ENCODE data around the gene FHIT. TPM values are rescaled to one million over a fixed set of nuclear protein-coding genes. Genes with fewer than 3 reads are reported as not detected.

Gene FHIT
- total RNA-seq, 1 experiment from 2014 or later = 0.39 TPM

DNA sequence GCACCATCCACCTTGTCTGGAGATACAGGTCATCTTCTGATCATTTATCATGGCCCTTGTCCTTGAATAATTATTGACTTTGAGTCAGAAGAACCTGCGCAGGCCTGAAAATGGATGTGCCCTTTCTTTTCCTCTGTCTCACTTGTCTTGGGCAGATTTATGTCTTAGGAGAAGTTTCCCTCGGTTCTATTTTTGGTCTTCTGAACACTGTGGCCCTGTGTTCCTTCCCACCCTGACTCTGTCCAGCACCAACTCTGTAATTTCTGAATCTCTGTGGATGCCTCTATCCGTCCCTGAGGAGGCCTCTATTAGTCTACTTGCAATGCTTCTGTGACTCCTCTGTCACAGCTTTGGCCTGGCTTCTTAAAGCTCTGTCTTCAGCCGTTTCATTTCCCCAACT is 1520.7 kb downstream of the FHIT start:
- no peak for DNase-seq (ENCODE audit: low read depth)

DNA sequence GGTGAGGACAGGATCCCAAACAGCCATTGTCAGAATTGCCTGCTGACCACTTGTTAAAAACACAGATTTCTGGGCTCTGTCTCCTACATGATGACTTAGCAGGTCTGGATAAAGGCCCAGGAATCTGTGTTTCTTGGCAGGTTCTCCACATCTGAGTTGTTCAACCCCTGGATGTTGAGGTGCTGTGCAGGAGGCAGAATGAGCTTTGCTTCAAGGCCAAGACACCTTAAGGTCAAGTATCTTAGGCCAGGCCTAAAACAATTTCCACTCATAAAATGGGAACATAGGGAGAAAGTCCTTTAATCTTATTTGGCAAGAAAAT is 1522.7 kb downstream of the FHIT start:
- no peak for DNase-seq (ENCODE audit: low read depth)

DNA sequence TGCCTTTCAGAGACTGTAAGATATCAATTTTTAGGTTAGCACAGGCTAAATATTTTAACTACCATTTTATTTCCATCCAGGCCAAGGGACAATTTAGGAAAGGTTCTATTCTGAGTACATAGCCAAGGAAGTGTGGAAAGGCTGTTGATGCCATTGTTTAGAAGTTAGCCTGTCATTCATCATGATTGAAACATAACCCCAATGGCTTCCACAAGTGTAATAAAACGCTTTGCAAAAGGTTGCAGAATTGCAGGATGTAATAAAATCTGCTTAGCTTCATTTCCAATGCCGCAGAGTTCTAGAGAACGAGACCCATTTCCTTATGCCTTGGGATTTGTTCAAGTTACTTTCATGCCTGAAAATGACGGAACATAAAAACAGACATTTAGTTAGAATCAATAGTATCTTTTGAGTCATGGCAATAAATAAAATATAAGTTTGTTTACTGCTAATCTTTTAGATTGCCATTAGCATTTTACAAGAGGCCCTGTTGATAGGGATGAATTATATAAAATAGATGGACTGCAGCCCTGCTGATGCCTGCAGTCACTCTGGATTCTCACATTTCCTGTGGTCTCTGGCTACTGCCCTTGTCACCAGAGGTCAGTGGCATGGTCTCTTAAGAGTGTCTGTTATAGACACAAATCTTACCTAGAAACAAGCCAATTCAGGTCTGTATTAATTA is 1523.2 kb downstream of the FHIT start:
- DNase-seq (ENCODE audit: low read depth) = no peak

DNA sequence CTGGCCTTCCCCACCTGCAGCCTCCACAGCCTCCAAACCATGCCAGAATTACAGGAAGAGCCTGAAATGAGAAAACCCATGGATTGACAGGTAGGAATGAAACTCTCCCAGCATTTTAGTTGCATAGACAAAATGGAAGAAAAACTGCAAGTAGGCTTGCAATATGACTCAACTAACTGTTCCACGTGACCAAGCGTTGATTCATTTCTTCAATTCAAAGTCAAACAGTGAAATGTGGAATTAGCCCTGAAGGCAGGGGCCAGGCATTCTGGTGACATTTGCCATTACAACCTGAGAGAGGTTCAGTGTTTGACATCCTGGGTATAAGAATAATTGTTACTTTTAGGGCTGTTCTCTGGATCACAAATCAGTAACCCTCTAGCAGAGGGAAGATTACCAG is 1525.0 kb downstream of the FHIT start:
- DNase-seq (ENCODE audit: low read depth) = peak; percentile 38

DNA sequence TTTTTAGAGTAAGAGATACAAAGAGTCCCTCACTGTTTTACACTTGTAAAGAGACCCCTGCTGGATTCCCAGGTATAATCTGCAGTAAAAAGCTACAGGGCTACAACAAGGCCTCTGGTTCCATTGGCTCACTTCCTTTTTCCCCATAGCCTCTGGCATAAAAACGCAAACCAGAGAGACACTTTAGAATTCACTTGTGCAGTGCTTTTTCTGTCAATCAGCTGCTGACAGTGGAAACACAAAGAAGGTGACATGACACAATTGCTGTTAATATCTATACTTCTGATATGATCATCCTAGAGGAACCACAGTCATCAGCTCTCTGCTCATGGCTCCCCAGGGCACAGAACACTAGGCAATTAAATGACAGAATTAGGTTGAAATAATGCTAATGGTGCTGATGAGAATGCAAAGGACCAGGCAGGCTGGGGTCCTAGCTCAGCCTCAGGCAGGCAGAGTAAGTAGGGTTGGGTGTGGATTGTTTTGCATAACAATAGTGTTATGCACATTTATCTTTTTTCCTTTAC is 1533.5 kb downstream of the FHIT start:
- DNase-seq (ENCODE audit: low read depth) = no peak

DNA sequence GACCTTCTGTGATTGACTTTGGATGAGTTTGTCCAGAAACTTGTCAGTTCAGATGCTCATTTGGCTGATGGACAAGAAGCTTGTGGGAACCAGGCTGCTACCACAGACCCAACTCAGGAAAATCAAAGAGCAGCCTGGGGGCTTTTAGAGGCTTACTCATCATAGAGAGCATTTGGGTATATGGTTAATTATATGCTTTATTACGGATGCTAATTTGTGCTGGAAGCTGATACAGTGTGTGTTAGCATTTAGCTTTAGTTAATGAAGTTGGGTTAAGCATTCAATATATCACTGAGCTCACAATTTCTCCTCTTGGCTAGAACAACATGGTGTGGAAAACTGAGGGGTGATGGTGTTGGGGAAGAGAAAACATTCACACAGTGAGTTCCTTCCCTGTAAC is 1537.2 kb downstream of the FHIT start:
- DNase-seq (ENCODE audit: low read depth) = peak; percentile 61

DNA sequence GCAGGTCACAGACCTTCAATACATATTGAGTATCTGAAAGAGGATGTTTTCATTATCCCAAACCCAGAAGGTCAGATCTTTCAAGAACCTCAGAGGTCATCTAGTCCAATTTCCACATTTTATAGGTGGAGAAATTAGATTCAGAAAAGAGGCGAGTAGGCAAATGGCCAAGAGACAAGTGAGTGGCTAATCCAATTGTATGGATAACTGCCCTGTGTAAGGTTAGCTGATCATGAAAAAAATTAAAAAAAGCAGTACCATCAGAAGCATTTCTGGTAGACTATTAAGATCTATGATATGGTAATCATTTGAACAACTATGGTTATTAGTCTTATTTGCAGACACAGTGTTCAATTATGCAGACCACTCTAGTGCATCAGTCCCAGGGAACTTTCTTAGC is 1540.7 kb downstream of the FHIT start:
- DNase-seq (ENCODE audit: low read depth) = no peak

DNA sequence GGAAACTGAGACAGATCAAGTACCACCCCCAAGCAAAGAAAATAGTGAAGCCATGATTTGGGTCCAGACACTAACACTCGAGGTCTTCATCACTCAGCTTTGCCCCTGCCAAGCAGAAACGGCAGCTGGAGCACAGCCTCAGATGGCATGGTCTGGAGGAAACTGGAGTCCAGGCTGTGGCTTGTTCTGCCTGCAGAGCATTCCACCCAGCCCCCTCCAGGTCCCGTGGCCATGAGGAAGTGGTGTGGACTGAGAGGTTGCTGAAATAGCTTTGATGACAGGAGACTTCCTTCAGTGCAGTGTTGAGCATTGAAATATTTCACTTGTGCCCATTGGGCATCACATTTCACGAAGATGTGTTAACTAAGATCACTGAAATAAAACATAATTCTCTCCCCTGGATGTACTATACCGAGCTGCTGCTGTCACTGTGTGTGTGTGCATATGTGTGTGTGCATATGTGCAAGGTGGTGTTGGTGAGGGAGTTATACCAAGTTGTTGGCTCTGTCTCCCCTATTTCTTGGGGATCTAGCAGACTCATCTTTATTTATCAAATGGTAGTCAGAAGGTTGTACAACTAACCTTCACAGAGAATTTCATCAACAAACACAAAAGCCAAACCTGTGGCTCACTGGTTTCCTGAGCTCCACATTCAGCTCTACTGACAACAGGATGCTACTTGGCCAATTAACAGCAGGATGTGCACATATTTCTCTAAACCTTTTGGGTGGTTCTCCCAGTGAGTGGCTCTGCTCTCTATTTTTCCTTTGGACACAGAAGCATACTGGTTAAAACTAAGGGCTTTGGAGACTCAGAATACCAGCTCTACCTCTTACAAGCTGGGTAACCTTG is 1541.3 kb downstream of the FHIT start:
- DNase-seq (ENCODE audit: low read depth) = no peak

DNA sequence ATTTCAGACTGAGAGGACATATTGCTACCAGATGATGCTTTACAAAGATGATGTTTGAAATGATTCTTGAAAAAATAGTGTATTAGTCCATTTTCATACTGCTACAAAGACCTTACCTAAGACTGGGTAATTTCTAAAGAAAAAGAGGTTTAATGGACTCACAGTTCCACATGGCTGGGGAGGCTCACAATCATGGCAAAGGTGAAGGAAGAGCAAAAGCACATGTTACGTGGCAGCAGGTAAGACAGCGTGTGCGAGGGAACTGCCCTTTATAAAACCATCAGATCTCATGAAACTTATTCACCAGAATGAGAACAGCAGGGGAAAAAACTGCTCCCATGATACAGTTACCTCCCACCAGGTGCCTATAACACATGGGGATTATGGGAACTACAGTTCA is 1543.0 kb downstream of the FHIT start:
- DNase-seq (ENCODE audit: low read depth) = no peak

DNA sequence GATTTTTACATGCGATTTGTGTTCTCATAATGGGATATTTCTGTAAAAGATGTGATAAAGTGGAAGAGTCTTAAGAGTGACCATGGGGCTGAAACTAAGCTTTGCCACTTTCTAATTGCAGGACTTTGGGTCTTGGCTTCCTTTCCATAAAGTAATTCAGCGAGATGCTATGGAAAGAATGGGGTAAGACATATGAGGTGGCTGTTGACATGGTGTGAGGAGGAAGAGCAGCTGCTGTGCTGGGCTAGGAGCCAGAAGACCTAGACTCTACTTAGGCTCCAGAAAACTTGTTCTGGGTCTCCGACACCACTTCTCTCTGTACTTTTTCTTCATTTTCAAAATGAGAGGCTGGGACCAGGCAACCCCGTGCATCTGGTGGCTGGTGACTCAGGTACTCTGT is 1547.0 kb downstream of the FHIT start:
- no peak for DNase-seq (ENCODE audit: low read depth)

DNA sequence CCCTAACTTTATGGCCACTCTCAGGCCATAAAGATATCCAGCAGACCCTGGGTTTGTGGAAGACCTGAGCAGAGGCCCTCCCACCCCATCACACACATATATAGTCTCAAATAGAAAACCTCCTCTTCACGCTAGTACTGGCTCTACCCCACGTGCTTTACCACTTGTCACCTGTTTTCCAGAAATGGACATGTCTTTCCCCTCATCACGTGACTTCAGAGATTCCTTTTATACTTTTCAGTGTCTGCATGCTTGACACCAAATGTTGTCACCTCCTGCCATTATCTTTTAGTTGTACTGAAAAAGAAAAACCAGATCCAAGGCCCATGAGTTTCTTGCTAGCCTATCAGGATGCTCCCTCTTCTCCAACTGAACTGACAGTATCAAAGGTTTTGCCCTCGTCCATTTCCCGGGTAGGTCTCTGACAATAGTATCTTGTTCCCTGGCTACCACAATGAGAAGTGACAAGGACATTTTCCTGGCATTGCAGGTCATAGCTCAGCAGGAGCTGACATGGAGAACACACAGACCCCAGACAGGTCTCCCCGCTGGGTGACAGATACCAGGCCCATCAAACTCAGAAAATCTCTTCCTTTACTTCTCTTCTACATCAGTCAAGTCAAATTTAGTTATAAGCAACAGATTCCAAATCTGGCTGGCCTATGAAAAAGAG is 1551.5 kb downstream of the FHIT start:
- no peak for DNase-seq (ENCODE audit: low read depth)

All from M059J (cell line).